Activated CD4-positive, CD25-positive, alpha-beta regulatory T cell (primary cell): Measurements from ENCODE around the gene CFAP46.
"Not testable (repeated sequence)": the region's sequence is repeated elsewhere in the genome, so short reads cannot be mapped to it uniquely, and the experiment has no call there.

Source experiments
- DNase-seq, 4 experiments: peaks; one replicate each; lab custom pipeline; 2025; lab: John Stamatoyannopoulos, UW

CFAP46 gene

DNA sequence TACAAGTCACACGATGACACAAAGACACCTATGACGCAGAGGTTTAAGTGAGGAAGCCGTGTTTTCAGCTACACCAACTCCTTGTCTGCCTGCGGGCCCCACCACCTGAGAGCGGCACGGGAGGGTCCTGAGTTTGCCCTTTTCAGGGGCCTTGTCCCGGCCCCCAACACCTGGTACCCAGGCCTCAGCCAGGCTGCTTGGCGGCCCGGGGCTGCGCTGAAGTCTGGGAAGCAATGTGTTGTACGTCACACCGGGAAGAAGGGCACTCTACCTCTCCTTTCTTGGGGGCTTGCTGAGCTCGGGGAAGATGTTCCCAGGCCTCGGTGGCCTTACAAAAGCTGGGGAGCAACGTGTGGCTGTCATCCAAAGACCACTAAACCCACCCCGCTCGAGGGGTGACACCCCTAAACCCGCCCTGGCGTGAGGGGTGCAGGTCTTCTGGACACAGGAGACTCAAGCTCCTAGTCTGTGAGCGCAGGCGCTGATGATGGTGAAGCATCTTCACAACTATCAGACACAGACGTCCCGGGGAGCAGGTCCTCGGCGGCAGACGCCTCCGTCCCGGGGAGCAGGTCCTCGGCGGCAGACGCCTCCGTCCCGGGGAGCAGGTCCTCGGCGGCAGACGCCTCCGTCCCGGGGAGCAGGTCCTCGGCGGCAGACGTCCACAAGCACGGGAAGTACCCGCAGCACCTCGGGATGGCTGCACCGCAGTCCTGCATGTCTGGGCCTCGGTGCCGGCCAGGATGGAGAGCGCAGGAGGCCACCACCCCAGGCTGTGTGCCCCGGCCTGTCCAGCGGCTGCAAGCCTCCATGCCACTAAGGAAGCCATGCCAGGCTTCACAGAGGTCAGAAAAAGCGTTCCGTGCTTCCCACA lies 15.4 kb downstream of the CFAP46 start:
- DNase-seq = no peak

DNA sequence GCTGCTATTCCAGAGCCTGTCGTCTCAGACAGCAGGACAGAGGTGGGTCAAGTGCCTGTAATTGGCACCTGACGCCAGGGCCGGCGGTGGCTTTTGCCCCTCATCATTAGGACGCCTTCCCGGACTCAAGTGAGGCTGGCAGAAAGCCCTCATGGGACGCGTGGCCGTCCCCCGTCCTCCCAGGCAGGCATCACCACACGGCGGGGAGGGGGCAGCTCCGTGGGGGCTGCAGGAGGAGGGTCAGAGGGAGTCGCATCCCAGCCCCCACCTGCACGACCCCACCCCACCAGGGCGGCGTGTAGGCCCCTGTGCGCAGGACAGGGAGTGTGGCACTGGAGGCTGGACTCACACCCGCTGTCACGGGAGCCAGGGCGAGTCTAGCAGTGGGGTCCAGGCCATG lies 16.3 kb downstream of the CFAP46 start:
- DNase-seq = no peak

DNA sequence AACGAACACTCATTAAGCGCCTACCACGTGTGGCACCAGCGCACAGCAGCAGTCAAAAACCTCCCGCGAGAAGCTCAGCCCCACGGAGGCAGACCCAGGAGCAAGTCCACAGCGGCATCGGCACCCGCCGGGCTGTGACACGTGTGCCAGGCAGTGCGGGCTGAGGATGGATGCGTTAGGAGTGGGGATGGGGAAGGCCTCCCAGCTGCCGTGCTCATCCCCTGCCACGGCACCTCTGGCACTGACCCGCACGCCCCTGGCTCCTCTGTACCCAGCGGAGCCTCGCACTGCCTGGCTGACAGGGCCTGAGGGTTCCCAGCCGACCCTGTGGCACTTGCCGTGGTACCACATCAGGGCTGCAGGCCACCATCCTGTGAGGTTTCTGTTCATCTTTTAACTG lies 16.8 kb downstream of the CFAP46 start:
- no peak for DNase-seq

DNA sequence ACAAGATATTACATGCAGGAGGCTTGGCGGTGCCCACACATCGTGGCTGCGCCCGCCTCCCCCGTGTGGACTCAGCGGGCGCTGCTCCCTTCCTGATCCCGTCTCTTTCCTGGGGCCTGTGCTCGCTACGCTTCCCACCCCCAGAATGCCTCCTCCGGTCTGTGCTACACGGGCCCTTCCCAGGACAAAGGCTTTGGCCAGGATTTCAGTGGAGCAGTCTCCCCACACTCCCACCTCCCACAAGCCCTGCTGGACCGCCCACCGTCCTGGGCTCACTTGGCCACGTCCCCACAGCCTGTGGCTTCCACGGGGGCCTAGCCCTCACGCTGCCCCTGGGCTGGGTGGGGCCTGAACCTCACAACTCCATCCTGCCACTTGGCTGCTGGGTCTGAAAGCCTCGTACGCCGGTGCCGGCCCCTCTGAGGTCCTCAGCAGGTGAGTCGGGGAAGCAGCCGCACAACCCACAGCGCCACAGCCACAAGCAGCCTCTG lies 17.3 kb downstream of the CFAP46 start:
- DNase-seq = no peak

DNA sequence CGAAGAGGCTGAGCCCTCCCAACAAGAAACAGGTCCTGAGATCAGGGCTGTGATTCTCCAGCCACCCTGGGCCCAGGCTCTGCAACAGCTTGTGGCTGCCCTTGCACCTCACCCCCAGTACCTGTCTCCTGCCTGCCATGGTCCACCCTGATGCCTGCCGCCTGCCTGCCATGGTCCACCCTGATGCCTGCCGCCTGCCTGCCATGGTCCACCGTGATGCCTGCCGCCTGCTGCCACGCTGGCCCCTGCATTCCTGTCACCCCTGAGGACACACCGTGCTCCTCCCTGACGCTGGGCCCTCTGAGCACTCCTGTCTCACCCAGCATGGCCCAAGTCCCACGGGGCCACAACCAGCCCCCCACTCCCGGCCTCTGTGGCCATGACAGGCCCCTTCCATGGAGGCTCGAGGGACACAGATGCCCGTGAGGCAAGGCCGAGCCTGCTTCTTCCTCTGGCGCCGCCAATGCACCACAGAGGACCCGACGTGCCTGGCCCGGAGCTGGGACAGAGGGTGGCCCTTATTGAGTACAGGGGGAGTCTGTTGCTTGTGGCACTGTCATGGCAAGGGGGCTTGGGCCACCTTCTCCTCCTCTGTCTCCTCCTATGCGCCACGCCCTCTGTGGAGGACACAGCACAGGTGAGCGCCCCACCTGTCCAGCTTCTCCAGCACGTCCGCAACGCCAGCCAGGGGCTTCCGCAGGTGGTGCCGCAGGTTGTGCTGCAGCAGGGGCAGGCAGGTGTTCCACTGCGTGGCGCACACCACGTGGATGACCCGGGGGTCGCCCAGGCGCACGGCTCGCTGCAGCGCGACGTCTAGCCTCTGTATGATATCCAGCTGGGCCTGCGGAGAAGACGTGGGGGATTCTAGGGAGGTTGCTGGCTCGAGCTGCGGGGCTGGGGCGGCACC lies 18.1 kb downstream of the CFAP46 start:
- no peak for DNase-seq

DNA sequence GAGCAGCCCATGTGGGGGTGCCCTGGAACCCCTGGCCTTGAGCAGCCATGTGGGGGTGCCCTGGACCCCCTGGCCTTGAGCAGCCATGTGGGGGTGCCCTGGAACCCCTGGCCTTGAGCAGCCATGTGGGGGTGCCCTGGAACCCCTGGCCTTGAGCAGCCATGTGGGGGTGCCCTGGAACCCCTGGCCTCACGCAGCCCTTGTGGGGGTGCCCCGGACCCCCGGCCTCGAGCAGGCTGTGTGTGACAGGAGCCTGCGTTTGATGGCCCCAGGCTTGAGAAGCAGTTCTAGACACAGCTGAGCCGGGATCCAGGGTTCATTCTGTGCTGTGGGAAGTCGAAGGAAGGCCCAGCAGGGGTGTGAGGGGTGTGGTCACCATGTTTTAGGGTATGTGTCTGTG lies 19.0 kb downstream of the CFAP46 start:
- DNase-seq = not testable (repeated sequence)

DNA sequence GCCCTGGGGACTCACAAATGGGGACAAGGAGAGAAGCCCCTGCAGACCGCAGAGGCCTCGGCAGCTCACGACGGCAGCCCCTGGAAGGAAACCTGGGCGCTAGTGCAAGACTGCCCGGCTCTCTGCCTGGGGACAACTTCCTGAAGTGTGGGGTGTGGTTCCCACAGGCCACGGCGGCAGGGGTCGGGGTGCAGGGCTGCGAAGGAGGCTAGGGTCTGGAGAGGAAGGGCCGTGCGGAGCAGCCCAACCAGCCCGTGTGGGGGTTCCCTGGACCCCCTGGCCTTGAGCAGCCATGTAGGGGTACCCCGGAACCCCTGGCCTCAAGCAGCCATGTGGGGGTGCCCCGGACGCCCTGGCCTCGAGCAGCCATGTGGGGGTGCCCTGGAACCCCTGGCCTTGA lies 19.5 kb downstream of the CFAP46 start:
- no peak for DNase-seq

DNA sequence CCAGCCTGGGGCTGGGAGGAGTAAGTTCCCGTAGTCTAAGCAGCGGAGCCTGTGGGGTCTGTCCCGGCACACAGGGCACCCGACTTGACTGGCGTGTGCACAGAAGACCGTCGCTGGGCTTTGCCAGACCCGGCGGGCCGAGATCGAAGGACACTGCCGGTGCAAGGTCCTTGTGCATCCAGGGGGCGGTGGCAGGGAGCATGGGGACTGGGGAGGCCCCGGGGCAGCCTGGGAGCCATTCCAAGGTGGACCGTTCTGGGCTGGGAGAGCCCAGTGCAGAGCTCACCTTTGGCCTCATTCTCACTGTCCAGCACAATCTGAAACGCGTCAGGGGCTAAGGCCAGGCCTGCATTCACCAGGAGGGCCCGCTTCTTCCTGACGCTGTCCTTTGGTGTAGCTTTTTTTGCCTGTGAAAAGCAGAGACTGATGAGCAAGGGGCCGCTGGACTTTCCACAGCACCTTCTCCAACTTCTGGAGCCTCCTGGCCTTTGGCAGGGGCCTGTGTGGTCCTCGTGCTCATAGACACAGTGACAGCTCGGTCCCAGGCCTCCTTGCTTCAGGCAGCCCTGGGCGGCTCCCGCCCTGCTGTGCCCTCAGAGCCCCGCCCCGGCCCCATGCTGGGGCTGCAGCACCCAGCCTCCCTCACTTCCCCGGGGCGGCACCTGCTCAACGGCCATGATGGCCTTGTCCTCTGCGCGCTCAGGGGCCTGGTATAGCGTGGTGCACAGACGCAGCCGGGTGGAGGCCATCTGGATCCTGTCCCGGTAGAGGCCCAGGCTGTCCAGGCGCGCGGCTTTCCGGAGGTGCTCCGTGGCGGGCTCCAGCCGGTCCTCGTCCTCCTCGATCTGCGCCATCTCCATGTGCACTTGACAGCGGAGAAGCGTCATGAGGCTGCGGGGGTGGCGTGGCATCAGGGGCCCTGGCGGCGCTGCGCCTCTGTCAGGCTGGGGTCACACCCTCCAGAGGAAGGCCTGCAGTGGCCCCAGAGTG lies 20.3 kb downstream of the CFAP46 start:
- no peak for DNase-seq

DNA sequence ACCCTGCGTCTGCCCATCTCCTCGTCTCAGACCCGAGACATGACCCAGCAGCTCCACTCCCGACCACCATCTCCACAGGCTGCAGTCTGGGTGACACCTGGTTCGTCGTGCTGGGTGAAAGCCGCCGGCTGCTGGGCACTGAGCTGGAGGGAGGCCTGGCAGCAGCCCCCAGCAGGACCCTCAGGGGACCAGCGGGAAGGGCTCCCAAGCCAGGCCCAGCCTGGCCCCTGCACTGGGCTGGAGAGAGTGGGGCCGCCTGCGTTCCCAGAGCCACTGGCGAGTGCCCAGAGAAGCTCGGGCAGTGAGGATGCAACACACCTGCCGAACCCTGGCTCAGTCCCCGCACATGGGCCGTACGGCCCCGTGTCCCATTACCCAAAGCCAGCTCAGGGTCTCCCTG lies 21.3 kb downstream of the CFAP46 start:
- no peak for DNase-seq

DNA sequence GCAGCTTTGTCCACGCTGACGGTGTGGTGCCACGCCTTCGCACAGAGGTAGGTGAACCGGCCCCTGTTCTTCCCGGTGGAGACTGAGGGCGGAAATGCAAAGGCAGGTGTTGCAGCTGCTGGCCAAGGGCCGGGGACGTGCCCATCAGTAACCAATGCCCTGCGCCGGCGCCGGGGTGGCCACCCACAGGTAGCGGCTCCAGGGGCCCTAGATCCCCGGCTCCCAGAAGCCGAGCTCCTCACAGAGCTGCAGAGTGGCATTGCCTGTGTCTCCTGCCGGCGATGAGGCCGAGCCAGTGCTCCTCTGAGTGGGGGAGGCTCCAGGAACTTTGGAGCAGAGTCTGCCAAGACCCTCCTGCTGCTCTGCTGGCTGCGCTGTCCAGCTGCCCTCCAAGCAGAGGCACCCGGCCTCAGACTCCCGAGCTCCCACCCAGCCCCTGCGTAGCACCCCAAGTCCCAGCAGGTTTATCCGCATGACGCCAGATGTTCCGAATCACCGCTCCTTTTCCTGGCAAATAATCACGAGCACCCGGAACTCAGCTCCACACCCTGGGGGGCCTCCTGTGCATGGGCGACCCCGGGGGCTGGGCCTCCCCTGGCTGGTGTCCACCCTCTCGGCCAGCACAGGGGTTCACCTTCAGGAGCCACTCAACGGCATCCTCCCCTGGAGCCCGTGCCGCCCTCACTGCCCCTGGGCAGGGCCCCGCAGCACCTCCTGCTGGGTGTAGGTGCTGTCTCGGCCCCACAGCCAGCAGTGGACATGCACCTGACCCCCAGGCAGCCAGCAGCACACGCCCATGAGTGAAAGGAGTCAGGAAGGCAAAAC lies 22.1 kb downstream of the CFAP46 start:
- no peak for DNase-seq

DNA sequence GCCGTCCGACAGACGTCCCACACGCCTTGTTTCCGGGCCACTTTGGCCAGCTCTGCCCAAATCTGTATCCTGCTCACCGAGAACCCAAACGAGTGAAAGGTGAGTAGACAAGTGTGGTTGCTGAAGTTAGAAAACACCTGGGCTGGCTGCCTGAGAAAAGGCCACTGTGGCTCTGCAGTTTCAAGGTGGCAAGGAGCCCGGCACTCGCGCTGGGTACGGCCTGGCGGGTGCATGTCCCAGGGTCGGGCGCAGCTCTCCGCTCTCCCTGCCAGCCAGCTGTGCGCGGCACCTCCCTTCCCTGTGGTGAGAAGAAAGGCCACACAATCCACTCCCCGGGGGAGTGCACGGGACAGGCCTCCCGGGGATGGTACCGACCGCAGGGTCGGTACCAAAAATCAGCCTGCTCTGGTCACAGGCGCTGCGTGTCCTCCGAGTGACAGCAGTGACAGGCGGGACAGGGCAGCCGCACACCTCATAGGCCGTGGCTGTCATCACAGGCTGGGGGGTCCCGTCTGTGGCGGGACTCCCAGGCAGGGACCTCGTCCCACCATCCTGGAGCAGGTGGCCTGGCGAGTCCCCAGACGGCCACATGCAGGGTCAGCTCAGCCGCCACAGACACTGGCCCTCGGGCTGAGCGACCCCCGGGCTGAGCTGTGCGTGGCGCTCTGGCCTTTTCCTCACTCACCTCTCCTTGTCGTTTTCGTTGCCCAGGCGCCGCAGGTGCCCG lies 22.8 kb downstream of the CFAP46 start:
- DNase-seq = no peak

DNA sequence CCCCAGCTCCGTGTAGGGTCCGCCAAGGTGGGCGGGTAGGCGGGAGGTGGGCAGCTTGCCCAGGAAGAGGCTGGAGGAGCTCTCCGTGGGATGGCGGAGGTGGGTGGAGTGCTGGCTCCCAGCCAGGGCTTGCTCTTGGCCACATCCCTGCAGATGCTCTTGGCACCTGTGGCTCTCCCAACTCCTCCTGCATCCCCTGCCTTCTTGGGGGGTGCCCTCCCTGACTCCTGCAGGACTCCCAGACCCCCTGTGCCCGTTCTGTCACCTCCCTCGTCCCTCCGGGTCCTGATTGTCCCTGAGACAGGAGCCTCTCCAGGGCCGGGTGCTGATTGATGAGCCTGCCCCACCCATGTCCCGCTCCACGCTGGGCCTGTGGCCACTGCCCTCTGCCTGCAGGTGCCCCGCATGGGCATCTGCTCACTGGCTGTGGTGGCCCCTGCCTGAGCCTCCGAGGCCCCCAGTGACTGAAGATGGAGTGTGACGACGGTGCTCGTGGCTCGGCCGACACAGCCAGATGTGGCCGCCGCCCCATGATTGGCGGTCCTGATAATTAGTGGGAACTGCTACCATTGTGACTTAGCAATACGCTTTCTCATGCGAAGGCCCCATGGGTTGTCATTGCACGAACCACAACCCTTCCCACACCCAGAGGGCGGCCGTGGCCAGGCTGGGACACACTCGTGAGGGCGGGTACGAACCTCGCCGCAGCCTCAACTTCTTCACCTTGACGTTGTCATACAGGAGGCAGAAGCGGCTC lies 23.6 kb downstream of the CFAP46 start:
- DNase-seq = no peak

DNA sequence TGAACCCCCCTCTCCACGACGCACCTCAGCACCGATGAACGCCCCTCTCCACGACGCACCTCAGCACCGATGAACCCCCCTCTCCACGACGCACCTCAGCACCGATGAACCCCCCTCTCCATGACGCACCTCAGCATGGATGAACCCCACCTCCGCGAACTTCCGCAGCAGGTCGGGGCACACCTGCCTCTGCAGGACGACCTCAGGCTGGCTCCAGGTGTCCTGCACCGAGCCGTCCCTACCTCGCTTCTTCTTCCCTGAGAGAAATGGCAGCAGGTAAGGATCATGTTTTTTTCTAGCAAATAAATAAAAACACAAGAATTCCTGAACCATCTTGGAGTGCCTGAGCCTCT lies 24.1 kb downstream of the CFAP46 start:
- no peak for DNase-seq

DNA sequence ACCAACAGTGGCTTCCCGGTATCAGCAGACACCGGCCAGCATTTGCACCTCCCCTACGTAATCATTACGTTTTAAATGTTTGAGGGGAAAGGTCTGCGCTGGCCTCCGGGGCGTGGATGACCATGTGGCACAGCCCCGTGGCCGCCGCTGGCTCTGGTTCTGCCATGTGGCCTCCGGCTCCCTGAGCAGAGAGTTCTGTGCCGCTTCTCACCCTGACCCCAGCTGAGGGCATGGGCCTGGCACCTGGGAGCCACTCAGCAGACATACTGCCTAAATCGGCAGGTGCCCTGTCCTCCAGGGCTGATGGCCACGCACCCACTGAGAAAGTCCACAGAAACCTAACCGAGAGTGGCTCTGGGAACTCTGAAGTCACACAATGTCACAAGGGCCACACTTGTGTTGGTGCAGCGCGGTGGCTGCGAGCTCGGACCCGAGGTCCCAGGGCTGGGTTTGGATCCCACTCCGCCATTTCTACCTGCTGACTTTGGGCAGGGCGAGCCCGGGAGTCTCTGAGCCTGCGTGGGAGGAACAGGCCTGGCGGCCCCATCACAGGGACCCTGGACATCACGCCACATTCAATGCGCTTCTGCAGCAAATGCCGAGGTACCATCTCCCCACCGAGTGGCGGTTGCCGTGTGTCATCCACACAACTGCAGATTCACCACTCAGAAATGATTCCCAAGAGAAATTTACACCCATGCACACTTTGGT lies 25.3 kb downstream of the CFAP46 start:
- DNase-seq = no peak

DNA sequence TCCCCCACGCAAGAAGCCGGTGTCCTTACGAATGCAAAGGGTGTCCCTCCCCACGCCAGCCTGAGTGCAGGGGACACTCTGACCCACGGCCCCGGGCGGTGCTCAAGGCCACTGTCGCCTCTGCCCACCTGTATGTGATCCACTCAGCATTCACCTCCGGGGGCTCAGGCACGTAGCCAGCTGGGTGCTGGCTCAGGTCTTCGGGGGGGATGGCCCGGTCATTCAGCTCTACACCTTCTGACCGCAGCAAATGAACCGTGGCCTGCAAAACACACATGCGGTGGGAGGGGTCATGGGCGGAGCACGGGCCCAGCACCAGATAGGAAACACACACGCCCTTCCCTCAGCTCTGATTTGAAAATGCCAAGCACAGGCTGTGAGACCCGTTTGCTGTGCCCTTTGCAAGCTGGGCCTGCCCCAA lies 25.9 kb downstream of the CFAP46 start:
- no peak for DNase-seq

DNA sequence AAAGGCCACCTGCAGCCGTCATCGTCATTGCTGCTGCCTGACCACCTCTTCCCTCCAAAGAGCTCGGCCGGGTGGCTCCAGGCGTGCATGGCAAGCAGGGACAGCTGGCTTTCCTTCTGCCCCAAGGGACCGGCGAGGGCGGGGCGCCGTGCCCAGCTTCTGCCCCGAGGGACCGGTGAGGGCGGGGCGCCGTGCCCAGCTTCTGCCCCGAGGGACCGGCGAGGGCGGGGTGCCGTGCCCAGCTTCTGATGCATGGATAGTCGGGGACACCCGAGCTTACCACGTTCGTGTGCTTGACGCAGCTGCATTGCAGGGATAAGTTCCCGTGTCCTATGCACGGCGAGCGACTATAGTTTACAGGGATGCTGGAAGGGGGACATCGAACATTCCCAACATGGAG lies 27.0 kb downstream of the CFAP46 start:
- no peak for DNase-seq

DNA sequence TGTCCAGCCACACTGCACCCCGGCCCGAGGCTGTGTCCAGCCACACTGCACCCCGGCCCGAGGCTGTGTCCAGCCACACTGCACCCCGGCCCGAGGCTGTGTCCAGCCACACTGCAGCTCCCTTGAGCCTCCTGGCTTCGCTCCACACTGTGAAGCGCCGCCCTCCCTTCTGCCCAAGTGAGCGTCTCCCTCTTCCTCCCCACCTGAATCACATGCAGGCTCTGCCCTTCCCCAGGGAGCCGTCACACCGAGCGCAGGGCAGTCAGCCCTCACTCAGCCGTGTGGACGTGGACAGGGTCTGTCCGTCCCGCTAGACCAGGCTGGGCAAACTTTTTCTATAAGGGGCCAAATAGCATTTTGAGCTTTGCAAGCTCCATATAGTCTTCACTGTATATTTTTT lies 27.6 kb downstream of the CFAP46 start:
- no peak for DNase-seq

DNA sequence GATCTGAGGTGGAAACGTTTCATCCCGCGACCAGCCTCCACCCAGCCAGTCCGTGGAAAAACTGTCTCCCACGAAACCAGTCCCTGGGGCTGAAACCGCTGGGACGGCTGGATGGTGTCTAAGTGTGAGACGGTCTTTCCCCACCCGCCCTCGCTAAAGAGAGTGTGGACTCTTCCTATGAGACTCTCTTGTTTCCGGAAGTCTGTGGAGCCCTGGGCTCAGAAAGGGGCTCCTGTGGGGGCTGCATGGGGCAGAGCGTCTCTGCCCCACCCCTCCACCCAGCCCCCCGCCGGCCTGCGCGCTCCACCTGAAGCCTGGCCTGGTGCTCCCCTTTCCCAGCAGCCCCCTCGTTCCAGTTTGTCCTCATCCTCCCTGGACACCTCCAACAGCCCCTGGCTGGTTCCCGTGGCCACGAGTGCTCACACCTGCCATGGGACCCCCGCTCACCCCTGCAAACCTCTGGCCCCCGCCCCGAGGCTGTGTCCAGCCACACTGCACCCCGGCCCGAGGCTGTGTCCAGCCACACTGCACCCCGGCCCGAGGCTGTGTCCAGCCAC lies 28.7 kb downstream of the CFAP46 start:
- no peak for DNase-seq
